GM21723 (cell line): ENCODE data around the gene ITGA2.

ENCODE experiments used
- ATAC-seq: cut with Tn5 transposase; IDR thresholded peaks from one replicate; pipeline ENCODE4 v1.9.1; 2021; ENCODE audit warnings: mild to moderate bottlenecking, moderate library complexity; ENCODE audit not compliant: unreplicated experiment

Gene ITGA2

DNA sequence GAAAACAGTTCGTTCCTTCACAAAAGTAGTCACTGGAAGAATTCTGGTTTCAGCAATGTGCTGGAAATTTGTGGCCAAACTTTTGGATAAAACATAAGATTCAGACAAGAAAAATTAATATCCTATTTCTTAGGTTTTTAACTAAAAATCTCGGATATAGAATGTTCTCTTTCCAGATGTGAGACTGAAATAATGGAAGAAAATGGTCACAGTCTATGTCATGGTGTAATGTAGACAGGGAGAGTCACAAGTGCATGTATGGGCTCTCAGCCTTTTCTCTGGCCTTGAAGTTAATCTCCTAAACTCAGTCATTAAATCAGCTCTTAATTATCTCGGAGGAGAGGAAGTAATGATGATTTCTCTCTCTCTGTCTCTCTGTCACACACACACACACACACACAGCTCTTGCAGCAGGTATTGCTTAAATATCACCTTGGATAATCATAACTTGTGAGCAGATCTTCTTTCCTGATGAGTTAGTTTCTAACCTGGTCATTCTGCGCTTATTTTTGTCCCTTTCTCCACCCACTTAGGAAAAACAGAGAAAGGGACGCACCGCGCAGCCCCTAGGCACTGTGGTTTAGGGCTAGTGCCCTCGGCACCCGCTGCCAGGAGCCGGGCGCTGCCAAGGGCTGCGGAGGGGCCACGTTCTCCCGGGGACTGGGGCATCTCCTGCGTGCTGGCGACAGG, 672 bp upstream of the ITGA2 start:
- ATAC-seq: peak; percentile 35

DNA sequence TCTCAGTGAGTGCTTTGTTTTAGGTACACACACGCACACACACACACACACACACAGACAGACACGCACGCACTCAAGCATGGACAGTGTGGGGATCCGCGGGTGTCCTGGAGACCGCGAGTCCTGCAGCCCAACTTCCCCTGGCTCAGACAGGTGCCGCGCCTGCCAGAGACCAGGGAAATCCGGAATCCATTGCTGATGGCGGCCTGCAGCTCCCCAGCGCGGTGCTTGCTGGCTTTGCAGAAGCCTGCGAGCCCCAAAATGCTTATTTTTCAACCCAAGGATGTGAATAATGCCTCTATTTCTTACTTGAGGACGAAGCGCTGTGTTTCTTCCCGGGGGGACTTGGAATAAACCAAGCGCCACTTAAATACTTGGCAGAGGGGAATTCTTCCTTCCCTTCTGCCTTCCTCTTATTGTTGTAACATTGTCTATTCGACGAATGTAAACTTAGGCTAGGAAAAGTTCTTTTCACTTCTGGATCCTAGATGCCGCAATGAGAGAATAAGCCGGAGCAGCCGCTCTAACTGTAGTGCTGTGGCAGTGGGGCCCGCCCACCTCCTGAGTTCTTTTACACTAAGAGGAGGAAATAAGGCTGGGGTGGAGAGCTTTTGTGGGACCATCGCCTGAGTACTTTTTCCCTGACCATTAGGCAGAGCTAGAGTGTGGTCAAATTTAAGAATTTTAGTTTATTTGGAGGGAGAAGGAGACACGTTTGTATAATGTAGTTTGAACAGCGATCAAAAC, 802 bp downstream of the ITGA2 start:
- ATAC-seq: peak; percentile 10

DNA sequence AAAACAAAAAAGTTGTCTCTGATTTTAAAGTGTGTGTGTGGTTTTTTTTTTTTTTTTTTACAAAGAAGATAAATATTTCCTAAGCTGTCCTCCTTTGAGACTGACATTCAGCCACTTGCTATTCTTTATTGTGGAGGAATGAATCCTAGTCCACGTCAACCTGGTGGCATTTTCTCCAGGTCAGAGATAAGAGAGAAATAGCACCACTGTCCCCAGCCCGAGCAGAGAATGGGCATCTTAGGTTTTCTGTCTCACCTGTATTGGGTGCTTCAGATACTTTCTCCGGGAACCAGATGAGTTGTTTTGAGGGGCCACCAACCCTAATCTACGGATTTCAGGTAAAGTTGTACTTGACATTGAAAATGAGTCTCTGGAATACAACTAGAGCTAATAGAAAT, 1.4 kb downstream of the ITGA2 start:
- no peak for ATAC-seq

DNA sequence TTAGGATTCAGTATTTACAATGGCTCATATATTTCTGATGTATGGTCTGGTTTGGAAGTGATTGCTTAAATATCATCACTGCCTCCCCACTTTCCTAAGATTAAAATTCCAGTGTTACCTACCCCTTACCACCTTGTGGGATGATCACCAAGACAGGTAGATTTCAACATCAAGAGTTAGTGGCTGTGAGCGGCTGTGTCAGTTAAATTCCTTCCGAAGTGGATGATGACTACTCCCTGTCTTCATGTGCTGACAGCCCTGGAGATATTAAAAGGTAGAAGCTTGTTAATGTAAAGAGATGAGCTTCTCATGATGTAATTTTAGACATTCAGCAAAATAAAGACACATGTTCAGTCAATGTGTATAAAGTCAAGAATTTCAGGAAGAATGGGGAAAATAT, 4.2 kb downstream of the ITGA2 start:
- ATAC-seq: no peak

DNA sequence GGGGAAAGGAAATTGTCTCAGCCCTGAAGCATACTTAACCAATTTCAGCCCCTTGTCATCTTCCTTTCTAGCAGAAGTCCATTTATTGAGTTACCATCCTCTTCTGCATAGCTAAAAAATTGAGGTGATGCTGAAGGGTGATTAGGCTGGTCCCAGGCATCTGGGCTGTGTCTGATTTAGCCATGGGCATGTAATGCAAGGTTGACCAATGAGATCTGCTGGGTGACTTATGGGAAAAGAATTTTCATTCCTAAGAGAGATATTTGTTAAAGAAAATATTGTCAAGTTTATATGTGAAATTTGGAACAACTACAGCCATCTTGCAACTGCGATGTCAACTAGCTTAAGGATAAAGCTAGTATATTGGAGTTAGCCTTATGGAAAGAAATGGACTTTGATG, 5.1 kb downstream of the ITGA2 start:
- no peak for ATAC-seq

DNA sequence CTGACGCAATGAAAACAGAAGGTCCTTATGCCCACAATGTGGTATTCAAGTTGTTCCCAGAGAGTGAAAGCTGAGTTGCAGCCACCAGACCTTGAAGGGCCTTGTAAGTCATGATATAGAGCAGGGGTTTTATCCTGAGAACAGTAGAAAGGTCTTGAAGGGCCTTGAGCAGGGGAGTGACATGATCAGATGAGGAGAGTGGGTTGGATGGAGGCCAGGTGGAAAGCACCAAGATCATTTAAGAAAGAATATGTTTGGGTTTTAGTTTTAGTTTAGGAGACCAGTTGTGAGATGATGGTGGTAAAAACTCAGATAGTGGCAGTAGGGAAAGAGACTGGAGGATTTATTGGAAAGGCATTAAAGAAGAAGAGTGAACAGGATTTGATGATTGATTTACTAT, 5.9 kb downstream of the ITGA2 start:
- ATAC-seq: no peak

DNA sequence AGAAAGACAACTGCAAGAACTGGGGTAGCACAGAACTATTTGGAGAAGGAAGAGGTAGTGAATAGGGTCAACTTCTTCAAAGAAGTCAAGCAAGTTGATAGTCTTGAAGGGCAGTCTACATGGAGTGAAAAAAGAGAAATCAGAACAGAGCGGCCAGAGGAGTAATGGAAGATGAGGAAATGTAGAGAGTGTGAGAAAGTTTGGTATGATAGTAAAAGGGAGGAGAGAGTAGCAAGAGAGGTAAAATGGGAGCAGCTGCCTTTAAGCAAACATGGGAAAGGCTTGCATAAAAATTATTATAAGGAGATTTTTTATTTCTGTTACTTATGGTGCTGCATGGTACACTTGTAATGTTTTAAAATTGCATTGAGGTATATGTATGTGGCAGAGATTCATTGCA, 6.8 kb downstream of the ITGA2 start:
- no peak for ATAC-seq

DNA sequence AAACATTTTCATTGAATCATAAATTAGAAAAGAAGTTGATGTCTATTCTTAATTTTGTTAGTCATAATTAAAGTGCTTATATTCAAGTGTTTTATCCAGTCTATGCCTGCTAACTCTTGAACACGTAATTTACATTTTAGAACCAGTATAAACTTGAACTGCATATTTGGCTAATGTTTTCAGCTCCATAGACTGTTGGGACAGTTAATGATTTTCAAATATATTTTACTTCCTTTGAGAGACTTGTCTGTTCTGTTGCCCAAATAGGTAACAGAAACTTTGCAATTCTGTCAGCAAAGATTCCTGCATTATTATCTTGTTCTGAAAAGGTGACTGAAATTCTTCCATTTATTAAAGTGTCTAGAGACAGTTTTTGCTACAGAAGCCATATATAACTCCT, 7.8 kb downstream of the ITGA2 start:
- ATAC-seq: no peak

DNA sequence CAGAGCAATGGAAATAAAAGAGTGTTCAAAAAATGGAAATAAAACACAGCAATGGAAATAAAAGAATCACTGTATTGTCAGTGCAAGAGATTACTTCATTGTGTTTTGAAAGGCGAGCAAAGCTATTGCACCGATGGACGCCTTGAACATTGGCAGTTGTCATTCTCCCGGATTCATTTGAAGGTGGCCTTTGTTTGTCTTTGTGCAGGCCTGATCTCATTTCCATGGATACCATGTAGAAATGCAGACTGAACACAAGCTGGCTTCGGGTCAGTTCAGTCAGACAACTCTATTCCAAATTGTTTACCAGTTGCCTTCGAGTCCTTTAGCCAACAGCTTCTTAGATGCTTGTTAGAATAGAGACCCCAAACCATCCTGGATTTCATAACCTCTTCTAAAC, 8.3 kb downstream of the ITGA2 start:
- no peak for ATAC-seq

DNA sequence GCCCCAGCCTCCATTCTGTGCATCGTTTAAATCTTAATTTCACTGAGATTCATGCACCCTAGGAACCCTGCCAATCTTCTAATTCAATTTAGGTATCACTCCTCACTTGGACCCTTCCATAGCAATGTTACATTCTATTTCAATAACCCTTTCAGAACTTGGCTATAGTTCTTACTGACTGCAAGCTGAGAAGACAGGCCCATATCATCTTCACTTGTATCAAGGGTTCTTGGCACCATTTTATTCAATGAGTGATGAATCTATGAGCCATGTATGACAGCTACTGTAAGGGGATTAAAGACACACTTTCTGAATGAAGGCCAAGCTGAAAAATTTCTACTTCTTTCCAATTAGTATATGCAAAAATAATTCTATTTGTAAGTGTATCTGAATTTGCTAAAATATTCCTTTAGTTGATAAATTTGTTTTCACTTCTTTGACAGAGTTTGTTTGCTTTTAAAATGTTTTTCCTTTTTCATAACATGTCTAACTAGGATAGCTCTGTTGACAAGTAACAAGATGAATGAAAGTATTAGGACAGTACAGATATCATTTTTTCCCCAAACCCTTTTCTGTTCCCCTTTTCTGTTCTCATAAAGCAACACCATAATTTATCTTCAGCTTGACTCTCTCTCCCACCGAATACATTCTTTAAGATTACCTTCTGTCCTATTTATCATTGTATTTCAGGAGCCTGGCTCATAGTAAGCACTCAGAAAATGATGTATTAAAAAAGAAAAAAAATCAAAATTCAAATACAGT, 9.6 kb downstream of the ITGA2 start:
- ATAC-seq: no peak

DNA sequence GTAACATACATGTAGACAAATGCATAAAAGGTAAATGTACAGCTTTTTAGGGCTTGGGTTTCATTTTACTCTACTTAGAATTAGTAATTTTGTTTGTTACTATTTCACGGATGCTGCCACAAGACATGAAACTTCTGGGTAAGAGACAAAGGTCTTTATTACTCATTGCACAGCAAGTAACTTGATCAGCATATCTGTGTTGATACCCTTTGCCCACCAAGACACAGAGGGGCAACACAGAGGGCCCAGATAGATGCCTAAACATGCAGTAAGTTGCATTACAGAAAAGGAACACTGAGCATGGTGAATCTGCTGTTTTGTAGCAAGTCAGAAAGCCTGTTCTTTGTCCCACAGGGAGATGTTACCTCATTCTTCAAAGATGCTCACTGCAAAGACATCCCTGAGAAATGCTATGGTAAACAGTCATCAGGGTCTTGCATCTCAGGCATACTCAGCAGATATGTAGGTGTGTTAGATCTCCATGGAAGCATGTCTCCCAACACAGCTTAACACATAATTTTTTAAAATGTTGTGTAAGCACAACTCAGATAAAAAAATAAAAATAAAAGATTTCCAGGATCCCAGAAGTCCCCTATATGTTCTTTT, 10.3 kb downstream of the ITGA2 start:
- ATAC-seq: no peak

DNA sequence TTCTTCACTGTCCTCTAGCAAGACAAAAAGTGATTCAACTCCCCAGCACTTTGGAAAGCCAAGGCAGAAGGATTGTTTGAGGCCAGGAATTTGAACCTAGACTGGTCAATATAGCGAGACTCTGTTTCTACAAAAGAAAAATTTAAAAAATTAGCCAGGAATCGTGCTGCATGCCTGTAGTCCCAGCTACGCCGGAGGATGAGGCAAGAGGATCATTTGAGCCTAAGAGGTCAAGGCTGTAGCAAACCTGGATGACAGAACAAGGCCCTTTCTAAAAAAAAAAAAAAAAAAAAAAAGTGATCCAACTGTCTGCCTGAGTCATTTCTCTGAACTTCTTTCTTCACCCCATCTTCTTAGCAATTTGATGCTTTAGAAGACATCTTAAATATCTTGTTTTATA, 12.4 kb downstream of the ITGA2 start:
- no peak for ATAC-seq

DNA sequence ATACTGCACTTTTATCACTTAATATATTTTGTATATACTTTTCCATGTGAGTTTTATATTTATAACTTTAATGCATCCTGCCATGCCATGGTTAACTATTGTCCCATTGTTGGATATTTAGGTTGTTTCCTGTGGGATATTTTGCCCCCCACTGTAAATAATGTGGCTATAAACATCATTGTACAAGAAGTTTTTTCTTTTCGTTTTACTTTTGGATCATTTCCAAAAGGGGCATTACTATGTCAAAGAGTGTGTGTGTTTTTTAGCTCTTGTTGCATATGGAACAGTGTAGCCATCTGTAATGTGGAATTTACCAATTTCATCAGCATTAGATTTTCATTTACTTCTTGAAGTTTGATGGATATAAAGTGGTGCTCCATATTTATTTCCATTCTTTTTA, 13.3 kb downstream of the ITGA2 start:
- no peak for ATAC-seq

DNA sequence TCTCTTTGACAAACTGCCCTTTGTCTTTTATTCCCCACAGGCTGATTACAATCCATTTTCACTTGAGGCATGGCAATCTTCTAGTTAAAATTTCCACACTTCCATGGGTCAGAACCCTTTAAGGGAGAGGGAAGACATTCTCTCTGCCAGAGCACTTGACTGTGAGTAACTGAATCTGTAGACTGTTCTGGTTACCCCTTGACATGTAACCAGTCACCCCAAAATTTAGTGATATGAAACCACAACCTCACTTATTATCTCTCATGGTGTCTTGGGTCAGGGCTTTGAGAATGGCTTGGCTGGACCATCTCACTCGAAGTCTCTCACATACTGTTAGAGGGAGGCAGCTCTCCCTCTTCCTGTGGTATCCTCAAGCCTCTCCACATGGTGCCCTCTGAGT, 14.0 kb downstream of the ITGA2 start:
- ATAC-seq: no peak

DNA sequence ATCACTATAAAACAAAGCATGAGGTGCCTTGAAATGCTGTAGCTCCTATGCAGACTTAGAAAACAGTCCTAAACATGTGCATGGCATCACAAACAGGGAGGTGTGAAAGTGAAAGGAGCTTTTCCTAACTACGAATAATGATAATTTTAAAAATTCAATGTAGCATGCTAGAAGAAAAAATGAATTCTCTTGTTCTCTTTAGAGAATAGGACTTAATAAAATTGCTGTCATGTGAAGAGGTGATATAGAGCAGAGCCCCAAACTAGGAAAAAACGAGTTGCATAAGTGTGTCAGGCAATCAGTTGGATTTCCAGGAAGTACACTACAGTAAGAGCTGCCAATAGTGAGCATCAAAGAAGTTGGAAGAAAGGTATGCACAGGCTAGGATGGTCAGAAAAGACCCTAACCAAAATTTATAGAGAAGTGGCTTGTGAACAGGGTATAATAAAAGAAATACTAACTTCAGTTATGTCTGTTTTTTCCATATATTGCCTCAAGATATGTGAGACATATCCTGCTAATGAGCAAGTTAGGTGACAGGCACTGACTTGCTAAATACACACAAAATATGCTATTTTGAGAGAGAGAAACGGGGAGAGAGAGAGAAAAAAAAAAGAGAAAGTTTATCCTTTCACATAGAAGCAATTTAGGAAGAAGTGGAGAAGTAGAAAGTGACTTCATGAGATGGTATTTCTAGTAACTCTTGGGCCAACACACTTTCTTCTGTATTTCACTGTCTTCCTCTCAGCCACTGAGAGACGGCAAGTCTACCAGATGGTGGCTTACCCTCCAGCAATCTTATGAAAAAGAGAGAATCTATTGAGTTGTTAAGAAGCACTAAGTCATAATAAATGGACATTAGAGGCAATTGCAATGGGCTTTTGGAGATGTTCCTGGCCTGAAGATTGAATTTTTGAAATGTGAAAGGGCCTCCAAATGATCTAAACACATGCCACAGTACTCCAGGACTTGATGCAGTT, 18.0 kb downstream of the ITGA2 start:
- no peak for ATAC-seq

DNA sequence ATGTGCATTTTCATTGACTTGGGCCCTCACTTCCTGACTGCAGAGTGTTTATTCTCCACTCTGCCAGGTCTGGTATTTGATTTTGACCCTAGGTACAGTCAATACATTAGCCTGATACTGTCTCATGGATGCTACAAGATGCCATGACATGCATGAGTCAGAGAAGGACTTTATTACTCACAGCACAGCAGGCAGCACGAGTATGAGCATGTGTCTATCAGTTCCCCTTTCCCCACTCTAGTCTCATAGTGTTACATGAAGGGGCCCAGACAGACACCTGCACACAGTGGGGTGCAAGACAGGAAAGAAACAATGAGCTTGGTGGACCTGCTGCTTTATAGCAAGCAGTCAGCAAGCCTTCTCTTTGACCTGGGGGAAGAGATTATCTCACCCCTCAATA, 19.6 kb downstream of the ITGA2 start:
- ATAC-seq: peak; percentile 96

DNA sequence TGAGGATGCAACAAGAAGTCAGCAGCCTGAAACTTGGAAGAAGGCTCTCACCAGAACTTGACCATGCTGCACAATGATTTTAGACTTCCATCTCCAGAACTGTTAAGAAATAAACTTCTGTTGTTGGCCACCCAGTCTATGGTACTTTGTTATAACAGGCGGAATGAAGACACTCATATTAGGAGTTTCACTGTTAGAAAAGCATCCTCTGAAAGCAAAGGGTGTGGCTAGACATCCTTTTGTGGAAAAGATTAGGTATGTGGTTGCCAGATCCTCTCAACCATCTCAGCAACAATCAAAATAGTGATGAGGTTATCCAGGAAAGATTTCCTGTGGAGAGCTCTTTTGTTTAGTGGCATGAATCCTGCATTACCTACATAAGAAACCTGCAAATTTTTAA, 20.7 kb downstream of the ITGA2 start:
- ATAC-seq: no peak

DNA sequence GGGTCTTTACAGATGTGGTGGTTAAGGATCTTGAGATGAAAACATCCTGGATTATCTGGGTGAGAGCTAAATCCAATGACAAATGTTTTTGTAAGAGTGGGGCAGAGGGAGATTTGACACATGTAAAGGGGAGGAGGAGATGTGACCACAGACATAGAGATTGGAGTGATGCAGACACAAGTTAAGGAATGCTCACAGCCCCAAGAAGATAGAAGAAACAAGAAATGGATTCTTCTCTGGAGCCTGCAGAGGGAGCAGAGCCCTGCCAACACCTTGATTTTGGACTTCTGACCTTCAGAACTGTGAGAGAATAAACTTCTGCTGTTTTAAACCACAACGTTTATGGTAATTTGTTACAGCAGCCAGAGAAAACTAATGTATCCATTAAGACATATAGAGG, 21.7 kb downstream of the ITGA2 start:
- no peak for ATAC-seq

DNA sequence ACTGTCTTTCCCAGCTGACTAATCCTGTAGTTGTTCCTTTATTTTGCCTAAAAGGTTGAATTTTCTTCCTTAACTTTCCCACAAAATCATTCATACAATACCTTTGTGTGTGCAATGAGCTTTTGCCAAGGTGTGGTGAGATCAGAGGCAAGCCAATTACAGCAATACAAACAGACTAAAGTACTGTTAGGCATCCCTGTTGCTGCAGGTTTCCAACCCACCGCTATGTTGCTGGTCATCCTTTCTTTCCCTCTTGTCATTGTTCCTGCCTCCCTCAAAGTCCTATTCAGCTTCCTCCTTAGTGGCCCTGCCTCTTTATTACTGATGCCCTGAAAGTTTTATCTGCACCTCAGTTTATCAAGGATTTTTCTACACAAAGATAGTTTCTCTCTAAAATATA, 22.1 kb downstream of the ITGA2 start:
- no peak for ATAC-seq

DNA sequence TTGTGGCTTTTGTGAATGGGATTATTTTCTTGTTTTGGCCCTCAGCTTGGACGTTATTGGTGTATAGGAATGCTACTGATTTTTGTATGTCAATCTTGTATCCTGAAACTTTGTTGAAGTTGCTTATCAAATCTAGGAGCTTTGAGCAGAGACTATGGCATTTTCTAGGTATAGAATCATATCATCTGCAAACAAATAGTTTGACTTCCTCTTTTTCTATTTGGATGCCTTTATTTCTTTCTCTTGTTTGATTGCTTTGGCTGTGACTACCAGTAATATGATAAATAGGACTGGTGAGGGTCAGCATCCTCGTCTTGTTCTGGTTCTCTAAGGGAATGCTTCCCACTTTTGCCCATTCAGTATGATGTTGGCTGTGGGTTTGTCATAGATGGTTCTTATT, 24.7 kb downstream of the ITGA2 start:
- ATAC-seq: no peak
